Activated T-cell treated with anti-CD3 and anti-CD28 coated beads for 24 hours (primary cell): ENCODE data around the gene C5AR1.
"Not testable (repeated sequence)": the region's sequence is repeated elsewhere in the genome, so short reads cannot be mapped to it uniquely, and the experiment has no call there.

ENCODE experiments used
- DNase-seq: peaks from one replicate; pipeline ENCODE4 v3.0.0-alpha.2; 2020; ENCODE audit warnings: low read depth

C5AR1 gene

GRCh38 chr19:47331931-47332547 lies 22.4 kb downstream of the C5AR1 start, which contains the start of gene C5AR2:
Gene C5AR2 (plus strand): TSS chr19:47332175. CDS start chr19:47340800, 8,625 bp downstream.
- no peak for DNase-seq

DNA sequence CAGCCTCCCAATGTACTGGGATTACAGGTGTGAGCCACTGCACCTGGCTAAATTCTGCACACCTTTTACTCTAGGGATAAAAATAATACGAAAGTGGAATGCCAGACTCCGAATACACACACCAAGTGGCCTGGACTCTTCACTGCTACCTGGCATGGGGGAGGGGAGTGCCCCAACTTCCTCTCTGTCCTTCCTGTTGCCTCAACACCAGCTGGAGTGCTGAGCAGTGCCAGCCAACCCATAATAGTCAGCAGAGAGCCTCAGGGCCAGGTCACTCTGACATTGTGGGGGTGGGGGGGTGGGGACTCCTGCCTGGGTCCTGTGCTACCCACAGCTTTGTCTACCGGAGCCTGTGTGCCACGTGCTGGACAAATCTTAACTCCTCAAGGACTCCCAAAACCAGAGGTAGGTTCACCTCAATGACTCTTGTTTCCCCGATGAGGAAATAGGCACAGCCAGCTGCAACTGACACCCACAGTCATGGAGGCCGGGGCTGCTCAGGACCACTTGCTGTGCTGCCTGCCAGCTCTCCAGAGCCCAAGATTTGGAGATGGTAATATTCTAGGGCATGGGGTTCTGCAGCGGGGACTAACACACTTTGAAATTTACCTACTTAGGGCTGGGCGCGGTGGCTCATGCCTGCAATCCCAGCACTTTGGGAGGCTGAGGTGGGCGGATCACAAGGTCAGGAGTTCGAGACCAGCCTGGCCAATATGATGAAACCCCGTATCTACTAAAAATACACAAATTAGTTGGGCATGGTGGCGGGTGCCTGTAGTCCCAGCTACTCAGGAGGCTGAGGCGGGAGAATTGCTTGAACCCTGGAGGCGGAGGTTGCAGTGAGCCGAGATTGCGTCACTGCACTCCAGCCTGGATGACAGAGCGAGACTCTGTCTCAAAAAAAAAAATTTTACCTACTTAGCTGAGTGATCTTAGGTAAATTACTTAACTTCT lies 27.4 kb downstream of the C5AR1 start:
- not testable (repeated sequence) for DNase-seq

DNA sequence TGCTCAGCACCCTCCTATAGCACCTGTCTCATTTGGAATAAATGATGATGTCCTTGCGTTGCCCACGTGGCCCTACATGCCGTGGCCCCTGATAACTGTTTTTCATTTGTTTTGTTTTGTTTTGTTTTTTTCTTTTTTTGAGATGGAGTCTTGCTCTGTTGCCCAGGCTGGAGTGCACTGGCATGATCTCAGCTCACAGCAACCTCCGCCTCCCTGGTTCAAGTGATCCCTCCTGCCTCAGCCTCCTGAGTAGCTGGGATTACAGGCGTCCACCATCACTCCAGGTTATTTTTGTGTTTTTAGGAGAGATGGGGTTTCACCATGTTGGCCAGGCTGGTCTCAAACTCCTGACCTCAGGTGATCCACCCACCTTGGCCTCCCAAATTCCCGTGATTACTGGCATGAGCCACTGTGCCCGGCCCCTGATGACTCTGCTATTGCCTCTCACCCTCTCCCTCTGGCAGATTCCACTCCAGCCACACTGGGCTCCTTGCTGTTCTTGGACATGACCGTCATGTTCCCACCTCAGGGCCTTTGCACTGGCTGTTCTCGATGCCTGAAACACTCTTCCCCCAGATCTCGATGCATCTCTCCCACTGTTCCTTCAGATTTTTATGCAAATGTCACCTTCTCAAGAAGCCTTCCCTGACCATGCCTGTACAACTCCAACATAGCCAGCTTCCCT lies 29.7 kb downstream of the C5AR1 start:
- no peak for DNase-seq

DNA sequence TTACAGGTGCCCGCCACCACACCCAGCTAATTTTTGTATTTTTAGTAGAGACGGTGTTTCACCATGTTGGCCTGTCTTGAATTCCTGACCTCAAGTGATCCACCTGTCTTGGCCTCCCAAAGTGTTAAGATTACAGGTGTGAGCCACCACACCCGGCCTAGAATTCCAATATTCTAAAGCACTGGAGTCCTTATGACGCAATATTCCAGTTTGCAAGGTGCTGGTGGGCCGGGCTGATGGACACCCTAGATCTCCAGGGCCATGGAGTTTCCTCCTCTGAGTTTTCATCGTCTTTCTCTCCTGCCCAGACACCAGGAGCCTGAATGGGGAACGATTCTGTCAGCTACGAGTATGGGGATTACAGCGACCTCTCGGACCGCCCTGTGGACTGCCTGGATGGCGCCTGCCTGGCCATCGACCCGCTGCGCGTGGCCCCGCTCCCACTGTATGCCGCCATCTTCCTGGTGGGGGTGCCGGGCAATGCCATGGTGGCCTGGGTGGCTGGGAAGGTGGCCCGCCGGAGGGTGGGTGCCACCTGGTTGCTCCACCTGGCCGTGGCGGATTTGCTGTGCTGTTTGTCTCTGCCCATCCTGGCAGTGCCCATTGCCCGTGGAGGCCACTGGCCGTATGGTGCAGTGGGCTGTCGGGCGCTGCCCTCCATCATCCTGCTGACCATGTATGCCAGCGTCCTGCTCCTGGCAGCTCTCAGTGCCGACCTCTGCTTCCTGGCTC lies 31.0 kb downstream of the C5AR1 start:
- no peak for DNase-seq

GRCh38 chr19:47341734-47342133 lies 32.1 kb downstream of the C5AR1 start:
- DNase-seq: no peak

DNA sequence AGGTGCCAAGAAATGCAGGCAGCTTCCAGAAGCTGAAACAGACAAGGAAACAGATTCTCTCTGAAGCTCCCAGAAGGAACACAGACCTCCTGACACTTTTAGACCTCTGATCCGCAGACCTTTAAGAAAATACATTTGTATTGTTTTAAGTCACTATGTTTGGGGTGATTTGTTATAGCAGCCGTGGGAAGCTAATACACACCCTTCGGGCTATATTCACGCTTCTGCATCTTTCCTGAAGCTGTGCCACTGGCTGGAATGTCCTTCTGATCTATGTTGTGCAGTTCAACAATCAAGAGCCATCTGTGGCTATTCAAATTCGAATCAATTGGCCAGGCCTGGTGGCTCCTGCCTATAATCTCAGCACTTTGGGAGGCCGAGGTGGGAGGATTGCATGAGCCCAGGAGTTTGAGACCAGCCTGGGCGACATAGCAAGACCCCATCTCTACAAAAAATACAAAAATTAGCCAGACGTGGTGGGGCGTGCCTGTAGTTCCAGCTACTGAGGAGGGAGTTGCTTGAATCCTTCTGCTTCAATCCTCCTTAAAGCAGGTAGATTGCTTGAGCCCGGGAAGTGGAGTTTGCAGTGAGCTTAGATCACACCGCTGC lies 33.6 kb downstream of the C5AR1 start:
- DNase-seq: no peak

- no peak for DNase-seq
These were observed 34.8 kb downstream of the C5AR1 start for GRCh38 chr19:47344425-47344824.

GRCh38 chr19:47346024-47346423 lies 36.4 kb downstream of the C5AR1 start:
- not testable (repeated sequence) for DNase-seq

DNA sequence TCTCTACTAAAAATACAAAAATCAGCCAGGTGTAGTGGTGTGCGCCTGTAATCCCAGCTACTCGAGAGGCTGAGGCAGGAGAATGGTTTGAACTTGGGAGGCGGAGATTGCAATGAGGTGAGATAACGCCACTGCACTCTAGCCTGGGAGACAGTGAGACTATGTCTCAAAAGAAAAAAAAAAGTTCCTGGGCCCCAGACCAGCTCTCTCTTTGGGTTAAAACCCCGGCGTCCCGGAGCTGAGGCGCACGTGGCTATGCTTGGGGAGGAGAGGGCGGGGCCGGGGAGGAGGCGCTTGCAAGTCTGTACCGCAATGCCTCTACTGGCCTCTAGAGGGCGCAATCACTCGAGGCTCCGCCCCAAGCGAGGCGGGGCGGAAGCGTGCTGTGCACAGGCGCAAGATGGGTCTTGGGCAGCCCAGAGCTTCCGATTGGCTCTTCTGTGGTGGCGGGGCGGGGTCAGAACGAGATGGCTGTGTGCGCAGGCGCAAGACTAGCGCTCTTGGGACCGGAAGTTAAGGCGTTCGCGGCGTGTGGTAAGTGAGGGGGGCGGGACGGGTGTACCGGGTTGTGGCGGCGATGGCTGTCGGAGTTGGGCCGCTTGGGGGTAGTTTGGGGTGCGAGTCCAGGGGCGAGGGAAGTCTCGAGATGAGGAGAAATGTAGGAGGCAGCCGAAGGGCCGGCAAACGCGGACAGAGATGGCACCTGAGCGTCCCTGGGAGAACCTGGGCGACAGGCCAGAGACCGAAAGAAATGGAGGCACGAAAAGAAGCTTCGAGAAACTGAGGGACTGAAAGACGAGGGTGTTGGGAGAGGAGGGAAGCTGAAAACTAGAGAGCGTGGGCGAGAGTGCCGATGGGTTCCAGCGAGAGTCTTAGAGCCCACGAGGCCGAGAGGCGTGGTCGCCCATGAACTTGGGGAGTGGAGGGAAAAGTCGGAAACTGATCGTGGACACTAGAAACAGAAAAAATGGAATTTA lies 39.4 kb downstream of the C5AR1 start, which contains the start of gene DHX34:
DHX34 (plus strand) TSS at position 497 of the 977 bp plus-strand sequence. CDS start 3,716 bp downstream, outside the sequence.
- DNase-seq: peak; percentile 100

GRCh38 chr19:47350630-47351029 lies 41.0 kb downstream of the C5AR1 start:
- DNase-seq: no peak

- DNase-seq: no peak
These were observed 41.9 kb downstream of the C5AR1 start for GRCh38 chr19:47351548-47351947.

GRCh38 chr19:47352095-47352494 lies 42.4 kb downstream of the C5AR1 start:
- no peak for DNase-seq

- DNase-seq: no peak
These were observed 43.6 kb downstream of the C5AR1 start for GRCh38 chr19:47353307-47353712.

DNA sequence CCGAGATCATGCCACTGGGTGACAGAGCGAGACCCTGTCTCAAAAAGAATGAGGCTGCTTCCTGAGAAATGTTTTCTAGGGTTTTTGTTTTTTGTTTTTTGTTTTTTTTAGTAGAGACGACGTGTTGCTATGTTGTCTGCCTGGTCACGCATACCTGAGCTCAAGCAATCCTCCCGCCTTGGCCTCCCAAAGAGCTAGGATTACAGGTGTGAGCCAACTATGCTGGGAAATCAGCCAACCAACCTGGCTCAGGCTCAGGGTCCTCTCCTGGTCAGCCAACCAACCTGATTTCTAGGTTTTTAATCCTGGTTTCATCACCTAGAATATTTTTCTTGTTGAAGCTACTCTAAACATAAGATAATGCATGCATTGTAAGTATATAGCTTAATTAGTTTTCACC lies 47.2 kb downstream of the C5AR1 start:
- no peak for DNase-seq

DNA sequence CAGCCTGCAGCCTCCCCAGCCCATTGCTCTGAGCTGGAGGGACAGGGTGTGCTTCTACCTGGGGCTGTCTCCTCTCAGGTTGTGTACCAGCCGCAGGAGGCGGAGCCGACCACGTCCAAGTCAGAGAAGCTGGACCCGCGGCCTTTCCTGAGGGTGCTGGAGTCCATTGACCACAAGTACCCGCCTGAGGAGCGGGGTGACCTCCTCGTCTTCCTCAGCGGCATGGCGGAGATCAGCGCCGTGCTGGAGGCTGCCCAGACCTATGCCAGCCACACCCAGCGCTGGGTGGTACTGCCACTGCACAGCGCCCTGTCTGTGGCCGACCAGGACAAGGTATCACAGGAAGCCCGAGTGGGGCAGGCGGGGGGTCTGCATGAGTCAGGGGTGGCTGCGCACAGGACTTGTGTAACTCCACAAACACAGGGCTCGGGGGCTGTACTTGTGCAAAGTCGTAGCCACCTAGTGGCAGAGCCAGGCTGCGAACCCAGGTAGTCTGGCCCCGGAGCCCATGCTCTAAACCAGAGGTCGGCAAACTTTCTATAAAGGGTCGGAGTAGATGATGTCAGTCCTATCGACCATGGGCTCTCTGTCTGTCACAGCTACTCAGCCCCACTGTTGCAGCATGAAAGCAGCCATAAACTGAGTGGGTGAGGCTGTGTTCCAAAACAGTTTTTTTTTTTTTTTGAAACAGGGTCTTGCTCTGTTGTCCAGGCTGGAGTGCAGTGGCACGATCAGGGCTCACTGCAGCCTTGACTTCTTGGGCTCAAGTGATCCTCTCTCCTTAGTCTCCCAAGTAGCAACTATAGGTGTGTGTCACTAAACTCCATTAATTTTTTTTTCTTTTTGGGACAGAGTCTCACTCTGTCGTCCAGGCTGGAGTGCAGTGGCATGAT lies 48.4 kb downstream of the C5AR1 start:
- DNase-seq: no peak

DNA sequence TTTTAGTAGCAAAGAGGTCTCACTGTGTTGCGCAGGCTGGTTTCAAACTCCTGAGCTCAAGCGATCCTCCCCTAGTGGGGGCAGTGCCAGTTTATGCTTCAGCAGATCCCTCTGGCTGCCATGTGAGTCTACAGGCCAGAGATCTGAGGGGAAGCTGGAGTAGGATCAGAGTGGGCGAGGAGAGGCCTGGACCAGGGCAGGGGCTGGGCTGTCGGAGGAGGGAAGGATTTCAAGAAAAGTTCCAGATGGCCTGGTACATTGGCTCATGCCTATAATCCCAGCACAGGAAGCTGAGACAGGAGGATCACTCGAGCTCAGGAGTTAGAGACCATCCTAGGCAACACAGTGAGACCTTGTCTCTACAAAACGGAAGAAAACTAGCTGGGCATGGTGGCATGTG lies 49.3 kb downstream of the C5AR1 start:
- no peak for DNase-seq

DNA sequence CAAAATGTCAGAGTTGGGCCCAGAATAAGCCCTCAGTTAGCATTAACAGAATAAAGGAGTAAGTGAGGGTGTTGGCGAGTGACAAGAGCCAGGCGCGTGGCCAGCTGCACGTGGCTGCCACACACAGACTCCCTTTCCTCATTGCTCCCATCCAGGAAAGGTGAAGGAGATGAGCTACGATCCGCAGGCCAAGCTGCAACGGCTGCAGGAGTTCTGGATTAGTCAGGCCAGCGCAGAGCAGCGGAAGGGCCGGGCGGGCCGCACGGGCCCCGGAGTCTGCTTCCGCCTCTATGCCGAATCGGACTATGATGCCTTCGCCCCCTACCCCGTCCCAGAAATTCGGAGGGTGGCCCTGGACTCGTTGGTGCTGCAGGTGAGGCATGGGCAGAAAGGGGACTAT lies 52.7 kb downstream of the C5AR1 start:
- DNase-seq: no peak

GRCh38 chr19:47363758-47364531 lies 54.3 kb downstream of the C5AR1 start:
- no peak for DNase-seq
